ENCODE data around the gene AKAP9. TPM values are rescaled to one million over a fixed set of nuclear protein-coding genes. Genes with fewer than 3 reads are reported as not detected.

The AKAP9 gene
- total and polyA plus RNA-seq, 9 of the 15 experiments (the other 6 are each of a cell fraction or from before 2014, with no cell fraction given), result 25.5 to 80.9 (median 46.3) TPM

DNA sequence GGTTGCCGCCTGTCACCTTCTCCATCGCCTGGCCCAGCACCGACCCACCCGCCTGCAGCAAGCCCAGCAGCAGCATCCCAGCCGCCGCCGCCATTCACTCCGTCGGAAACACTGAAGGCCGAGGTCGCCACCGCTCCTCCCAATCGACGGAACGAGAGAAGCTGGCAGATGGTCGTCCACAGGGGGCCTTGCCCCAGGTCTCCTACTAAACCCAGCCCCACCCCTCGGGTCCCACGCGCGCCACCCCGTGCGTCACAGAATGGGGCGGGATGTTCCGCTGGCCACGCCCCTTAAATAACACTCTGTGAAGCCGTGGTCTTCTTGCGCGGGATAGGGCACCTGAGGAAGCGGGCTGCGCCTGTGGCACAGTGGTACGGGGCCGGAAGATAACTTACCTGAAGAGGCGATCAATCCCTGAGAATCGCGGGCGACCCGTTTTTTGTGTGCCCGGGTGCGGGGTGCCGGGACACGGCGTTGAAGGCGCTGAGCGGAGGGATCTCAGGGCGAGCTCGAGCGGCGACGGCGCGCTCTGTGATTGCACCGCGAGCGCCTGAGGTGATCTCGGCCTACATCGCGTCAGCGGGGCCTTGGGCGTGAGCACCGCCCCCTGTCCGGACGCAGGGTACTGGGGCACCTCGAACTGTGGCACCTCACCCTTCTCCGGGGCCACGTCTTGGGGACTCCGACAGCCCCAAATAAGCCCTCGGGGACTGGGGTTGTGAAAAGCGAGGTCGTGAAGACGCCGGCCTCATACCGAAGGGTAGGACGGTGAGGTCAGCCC lies 193.8 kb downstream of the AKAP9 start, which contains the start of gene CYP51A1 (continued):
- TF ChIP-seq SIX5 (IDR thresholded peaks at IDR 0.05; ENCODE audit: borderline replicate concordance in 1 of 2, insufficient read depth in 1 of 2, low read depth in 1 of 2, low read length in 2 of 2) (no peak), MTA1 (IDR thresholded peaks at IDR 0.05; ENCODE audit: borderline replicate concordance) (peak; percentile 94), GTF2E2 (tag; IDR thresholded peaks at IDR 0.05) (0 out of 2 replicates have a peak, but pooled peaks have one; percentile 51), HNRNPUL1 (IDR thresholded peaks at IDR 0.05; ENCODE audit: low read length) (no peak), SIN3A (IDR thresholded peaks at IDR 0.05; ENCODE audit: borderline replicate concordance in 2 of 2, control insufficient read depth in 1 of 2, low read depth in 2 of 2, low read length in 2 of 2) (peak; percentile 54 to 75; a peak in 1 of 4 replicates), BRF2 (IDR thresholded peaks at IDR 0.05; ENCODE audit: borderline replicate concordance, insufficient read depth, insufficient read length) (no peak), ZNF263 (CRISPR knock-in tag; IDR thresholded peaks at IDR 0.05; ENCODE audit: borderline replicate concordance) (no peak), IRF1 (CRISPR knock-in tag; IDR thresholded peaks at IDR 0.05; ENCODE audit: borderline replicate concordance) (0 out of 2 replicates have a peak, but pooled peaks have one; percentile 53), GABPB1 (CRISPR knock-in tag; IDR thresholded peaks at IDR 0.05) (peak; percentile 61), BCL6 (CRISPR knock-in tag; IDR thresholded peaks at IDR 0.05) (no peak), ATF2 (CRISPR knock-in tag; IDR thresholded peaks at IDR 0.05) (peak; percentile 74; the same call in 1 of the 2 replicates), NCOR1 (IDR thresholded peaks at IDR 0.05) (peak; percentile 60)
- TF ChIP-seq, protein P1, sequence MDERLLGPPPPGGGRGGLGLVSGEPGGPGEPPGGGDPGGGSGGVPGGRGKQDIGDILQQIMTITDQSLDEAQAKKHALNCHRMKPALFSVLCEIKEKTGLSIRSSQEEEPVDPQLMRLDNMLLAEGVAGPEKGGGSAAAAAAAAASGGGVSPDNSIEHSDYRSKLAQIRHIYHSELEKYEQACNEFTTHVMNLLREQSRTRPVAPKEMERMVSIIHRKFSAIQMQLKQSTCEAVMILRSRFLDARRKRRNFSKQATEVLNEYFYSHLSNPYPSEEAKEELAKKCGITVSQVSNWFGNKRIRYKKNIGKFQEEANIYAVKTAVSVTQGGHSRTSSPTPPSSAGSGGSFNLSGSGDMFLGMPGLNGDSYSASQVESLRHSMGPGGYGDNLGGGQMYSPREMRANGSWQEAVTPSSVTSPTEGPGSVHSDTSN (CRISPR knock-in tag; IDR thresholded peaks at IDR 0.05; ENCODE audit: low read depth), result no peak
- TF ChIP-seq, protein P1 (tag; conservative IDR thresholded peaks at IDR 0.05; ENCODE audit: low read depth), result no peak
- TF ChIP-seq, protein P2, sequence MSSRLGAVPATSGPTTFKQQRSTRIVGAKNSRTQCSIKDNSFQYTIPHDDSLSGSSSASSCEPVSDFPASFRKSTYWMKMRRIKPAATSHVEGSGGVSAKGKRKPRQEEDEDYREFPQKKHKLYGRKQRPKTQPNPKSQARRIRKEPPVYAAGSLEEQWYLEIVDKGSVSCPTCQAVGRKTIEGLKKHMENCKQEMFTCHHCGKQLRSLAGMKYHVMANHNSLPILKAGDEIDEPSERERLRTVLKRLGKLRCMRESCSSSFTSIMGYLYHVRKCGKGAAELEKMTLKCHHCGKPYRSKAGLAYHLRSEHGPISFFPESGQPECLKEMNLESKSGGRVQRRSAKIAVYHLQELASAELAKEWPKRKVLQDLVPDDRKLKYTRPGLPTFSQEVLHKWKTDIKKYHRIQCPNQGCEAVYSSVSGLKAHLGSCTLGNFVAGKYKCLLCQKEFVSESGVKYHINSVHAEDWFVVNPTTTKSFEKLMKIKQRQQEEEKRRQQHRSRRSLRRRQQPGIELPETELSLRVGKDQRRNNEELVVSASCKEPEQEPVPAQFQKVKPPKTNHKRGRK (tag; IDR thresholded peaks at IDR 0.05), result no peak
- TF ChIP-seq, protein P3, sequence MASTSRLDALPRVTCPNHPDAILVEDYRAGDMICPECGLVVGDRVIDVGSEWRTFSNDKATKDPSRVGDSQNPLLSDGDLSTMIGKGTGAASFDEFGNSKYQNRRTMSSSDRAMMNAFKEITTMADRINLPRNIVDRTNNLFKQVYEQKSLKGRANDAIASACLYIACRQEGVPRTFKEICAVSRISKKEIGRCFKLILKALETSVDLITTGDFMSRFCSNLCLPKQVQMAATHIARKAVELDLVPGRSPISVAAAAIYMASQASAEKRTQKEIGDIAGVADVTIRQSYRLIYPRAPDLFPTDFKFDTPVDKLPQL (IDR thresholded peaks at IDR 0.05; ENCODE audit: extremely low read depth, insufficient read length), result no peak
